ENCODE results near the gene FARSA.
"Not testable (repeated sequence)": the region's sequence is repeated elsewhere in the genome, so short reads cannot be mapped to it uniquely, and the experiment has no call there.

The FARSA gene

DNA sequence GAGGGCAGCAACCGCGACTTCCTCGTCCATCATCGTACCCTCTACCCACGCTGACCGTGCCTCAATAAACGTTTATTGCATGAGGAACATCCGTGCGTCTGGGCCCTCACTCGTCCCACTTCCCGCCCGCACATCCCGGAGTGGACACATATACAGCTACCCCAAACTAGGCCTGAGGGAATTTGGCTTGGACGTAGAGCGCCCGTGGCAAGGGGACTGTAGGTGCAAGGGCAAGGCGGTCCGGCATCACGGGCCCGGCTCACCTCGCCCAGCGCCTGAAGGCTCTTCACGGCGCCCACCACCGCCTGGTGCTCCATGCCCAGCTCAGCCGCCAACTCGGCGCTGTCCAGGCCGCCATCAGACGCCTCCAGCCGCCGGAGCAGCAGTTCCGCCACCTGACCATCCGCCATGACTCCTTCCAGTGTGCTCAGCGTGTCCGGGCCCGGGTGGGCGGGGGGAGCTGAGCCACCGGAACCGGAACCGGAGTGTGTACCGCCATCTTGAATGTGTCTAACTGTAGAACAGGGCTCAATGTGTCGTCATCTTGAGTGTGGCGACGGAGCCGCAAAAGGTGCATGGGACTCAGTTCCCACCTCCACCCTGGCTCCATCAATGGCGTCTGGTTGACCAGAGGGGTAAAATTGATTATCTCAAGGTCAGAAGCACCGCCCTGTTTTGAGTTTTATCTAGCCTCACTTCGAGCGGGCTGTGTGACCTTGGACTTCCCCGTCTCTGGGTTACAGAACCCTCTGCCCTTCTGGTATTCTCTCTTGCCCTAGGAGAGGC is at the start of gene FARSA:
Gene FARSA (minus strand): TSS at position 425 of the 786 bp plus-strand sequence. CDS start 15 bp downstream, at position 410.
- Histone ChIP-seq H3K27ac (peak within 1 kb of the TSS; percentile 87), H3K9me3 (ENCODE audit: severe bottlenecking) (no peaks in the 10 kb centered on the region), H3K27me3 (ENCODE audit: insufficient read depth, low read depth, severe bottlenecking) (no peaks in the 10 kb centered on the region), H3K4me3 (ENCODE audit: low read depth, low read length) (peak within 1 kb of the TSS; percentile 78), H3K36me3 (peaks cover 27% of the 10 kb centered on the region)
- DNase-seq, result peak; percentile 91
- TF ChIP-seq CTCF (IDR thresholded peaks at IDR 0.05; ENCODE audit: low read depth, low read length), result no peak

- DNase-seq, result no peak
- Histone ChIP-seq H3K9me3 (ENCODE audit: severe bottlenecking) (no peaks in the 10 kb centered on the region), H3K27me3 (ENCODE audit: insufficient read depth, low read depth, severe bottlenecking) (no peaks in the 10 kb centered on the region), H3K36me3 (no peaks in the 10 kb centered on the region), H3K27ac (no peak overlapping the region; the same call in 1 of the 2 replicates), H3K4me3 (ENCODE audit: low read depth, low read length) (peak overlapping the region; percentile 36)
- no peak for TF ChIP-seq CTCF (IDR thresholded peaks at IDR 0.05; ENCODE audit: low read depth, low read length)
These were observed 49.6 kb upstream of the FARSA start for GRCh38 chr19:12983091-12983490.

GRCh38 chr19:12982648-12983047 is 49.1 kb upstream of the FARSA start:
- Histone ChIP-seq H3K36me3 (no peaks in the 10 kb centered on the region), H3K27me3 (ENCODE audit: insufficient read depth, low read depth, severe bottlenecking) (no peaks in the 10 kb centered on the region), H3K9me3 (ENCODE audit: severe bottlenecking) (no peaks in the 10 kb centered on the region), H3K4me3 (ENCODE audit: low read depth, low read length) (no peak overlapping the region), H3K27ac (no peak overlapping the region)
- TF ChIP-seq CTCF (IDR thresholded peaks at IDR 0.05; ENCODE audit: low read depth, low read length), result no peak
- no peak for DNase-seq

- DNase-seq, result no peak
- no peaks in the 10 kb centered on the region for H3K36me3 ChIP-seq
- H3K9me3 ChIP-seq (ENCODE audit: severe bottlenecking), result no peaks in the 10 kb centered on the region
- H3K27me3 ChIP-seq (ENCODE audit: insufficient read depth, low read depth, severe bottlenecking), result no peaks in the 10 kb centered on the region
- H3K4me3 ChIP-seq (ENCODE audit: low read depth, low read length), result no peak overlapping the region
- no peak overlapping the region for H3K27ac ChIP-seq
- no peak for TF ChIP-seq CTCF (IDR thresholded peaks at IDR 0.05; ENCODE audit: low read depth, low read length)
These were observed 46.5 kb upstream of the FARSA start for GRCh38 chr19:12979974-12980373.

- H3K4me3 ChIP-seq (ENCODE audit: low read depth, low read length); H3K27ac ChIP-seq; H3K27me3 ChIP-seq (ENCODE audit: insufficient read depth, low read depth, severe bottlenecking); H3K9me3 ChIP-seq (ENCODE audit: severe bottlenecking); H3K36me3 ChIP-seq; DNase-seq: not testable (repeated sequence)
These were observed 42.6 kb upstream of the FARSA start for GRCh38 chr19:12976109-12976508.

- Histone ChIP-seq H3K4me3 (ENCODE audit: low read depth, low read length) (no peak overlapping the region), H3K27ac (no peak overlapping the region), H3K27me3 (ENCODE audit: insufficient read depth, low read depth, severe bottlenecking) (no peaks in the 10 kb centered on the region), H3K9me3 (ENCODE audit: severe bottlenecking) (no peaks in the 10 kb centered on the region), H3K36me3 (no peaks in the 10 kb centered on the region)
- DNase-seq, result no peak
- TF ChIP-seq CTCF (IDR thresholded peaks at IDR 0.05; ENCODE audit: low read depth, low read length), result no peak
These were observed 41.8 kb upstream of the FARSA start for GRCh38 chr19:12975221-12975741.
